Smooth muscle cell of the umbilical artery (primary cell): Measurements from ENCODE around the gene LAMTOR1. TPM values are rescaled to one million over a fixed set of nuclear protein-coding genes. Genes with fewer than 3 reads are reported as not detected.

Source experiments
- total RNA-seq: library from RNA; depleted of rRNA; stranded (reverse); fragments of >200 nt; gene quantifications from 2 replicates; pipeline ENCODE4 v1.2.3, GENCODE V29; 2014

LAMTOR1 gene
- total RNA-seq, result 62.6 and 63.0 TPM in 2 replicates

DNA sequence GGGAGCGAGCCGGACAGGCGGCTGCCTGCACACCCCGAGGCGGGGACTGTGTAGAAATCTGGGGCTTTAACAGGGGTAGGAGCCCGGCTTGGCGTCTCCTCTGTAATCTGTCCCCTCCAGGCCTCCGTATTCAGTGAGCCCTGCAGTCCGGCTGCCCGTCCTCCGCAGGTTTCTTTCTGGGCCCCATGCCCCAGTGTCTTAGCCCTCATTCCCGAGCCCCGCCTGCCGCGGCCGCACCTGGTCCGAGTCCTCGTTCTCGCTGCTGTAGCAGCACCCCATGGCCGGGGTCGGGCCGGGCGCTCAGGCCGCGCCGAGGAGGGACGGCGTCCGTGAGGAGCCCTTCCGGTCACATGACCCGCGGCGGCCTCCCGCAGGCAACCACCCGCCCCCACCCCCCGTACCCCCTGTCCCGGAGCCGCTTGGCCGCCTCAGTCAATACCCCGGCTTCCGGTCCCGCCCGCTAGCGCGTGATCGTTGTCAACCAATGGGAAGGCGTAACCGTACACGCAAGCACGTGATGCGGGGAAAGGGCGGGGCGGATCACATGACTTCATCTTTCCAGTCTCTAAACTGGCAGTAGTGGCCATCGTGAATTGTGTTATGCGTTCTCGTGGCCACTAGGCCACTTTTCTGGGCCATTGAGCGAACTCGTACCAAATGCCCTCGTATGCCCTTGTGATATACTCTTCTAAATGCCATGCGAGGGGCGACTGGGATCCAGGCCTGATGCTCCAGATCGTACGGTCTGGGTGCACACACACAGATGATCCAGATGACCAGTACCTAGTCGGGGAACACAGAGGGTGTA is at the start of gene LAMTOR1:
LAMTOR1 (minus strand) TSS at position 352 of the 808 bp plus-strand sequence; CDS start at position 279, 73 bp downstream.

DNA sequence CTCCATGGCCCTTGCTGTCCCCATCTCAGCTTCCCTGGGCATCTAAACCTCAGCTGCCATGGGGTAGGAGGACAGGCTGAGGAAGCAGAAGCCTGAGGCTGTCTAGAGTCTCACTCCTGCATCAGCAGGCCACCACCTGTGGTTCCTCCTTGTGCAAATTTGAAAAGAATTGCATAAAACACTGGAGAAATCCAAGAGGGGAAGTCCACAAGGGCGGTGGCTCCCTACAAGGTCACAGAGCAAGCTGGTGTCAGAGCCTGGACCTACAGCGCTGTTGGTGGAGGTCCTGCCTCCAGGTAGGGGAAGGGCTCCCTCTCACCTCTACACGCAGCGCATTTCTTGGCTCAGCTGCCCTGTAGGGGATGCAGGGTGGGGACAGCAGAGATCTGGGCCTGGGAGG is 32.4 kb upstream of the LAMTOR1 start, which contains the start of gene FOLR3:
FOLR3 (plus strand) TSS at position 253 of the 400 bp plus-strand sequence. CDS start 228 bp downstream, outside the sequence.

DNA sequence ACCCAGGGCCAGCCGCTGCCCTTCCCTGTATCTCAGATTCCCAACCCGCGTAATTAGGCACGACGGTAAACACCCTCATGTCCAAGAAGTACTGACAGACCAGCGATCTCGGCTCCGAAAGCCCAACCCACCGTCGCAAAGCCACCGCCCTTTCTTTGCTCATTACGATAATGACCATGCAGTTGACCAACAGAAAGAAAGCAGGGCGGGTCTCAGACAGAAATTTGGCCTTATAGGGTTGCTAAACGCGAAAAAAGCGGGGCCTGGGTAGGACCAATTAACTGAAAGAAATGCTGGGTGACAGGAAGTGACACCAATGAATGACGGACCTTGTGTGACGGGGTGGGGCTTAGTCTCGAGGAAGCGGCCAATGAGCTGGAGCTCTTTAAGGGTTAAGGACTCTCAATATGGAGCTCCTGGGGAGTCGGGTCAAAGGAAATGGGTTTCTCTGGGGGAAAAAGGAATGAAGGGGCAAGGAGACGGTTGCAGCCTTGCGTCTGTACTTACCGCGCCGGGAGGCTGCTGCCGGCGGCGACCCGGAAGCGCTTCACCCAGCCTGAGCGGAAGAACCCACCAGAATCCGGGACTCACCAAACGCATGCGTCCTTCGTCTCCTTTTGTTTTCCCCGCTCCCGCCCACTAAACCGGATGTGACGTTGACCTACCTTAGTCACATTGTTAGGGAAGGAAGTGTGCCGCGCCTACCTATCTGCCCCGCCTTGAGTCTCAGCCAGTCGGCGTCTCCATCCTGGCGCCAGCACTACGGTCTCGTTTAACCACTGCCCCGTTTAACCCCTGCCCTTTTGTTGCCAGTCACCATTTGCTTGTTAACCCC is 9.3 kb upstream of the LAMTOR1 start, which contains the start of gene ANAPC15:
ANAPC15 (minus strand) TSS at position 553 of the 835 bp plus-strand sequence. CDS start 1,419 bp downstream, outside the sequence.

DNA sequence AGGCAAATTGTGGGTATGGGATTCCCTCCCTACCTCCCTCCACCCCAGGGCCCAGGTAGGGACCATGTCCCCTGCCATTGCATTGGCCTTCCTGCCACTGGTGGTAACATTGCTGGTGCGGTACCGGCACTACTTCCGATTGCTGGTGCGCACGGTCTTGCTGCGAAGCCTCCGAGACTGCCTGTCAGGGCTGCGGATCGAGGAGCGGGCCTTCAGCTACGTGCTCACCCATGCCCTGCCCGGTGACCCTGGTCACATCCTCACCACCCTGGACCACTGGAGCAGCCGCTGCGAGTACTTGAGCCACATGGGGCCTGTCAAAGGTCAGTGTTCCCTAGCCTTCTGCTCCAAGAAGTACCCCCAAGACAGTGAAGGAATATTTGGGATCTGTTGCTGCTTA is 2.8 kb upstream of the LAMTOR1 start, which contains the start of gene TOMT:
TOMT (plus strand) TSS at position 37 of the 400 bp plus-strand sequence; CDS start at position 65, 28 bp downstream.

DNA sequence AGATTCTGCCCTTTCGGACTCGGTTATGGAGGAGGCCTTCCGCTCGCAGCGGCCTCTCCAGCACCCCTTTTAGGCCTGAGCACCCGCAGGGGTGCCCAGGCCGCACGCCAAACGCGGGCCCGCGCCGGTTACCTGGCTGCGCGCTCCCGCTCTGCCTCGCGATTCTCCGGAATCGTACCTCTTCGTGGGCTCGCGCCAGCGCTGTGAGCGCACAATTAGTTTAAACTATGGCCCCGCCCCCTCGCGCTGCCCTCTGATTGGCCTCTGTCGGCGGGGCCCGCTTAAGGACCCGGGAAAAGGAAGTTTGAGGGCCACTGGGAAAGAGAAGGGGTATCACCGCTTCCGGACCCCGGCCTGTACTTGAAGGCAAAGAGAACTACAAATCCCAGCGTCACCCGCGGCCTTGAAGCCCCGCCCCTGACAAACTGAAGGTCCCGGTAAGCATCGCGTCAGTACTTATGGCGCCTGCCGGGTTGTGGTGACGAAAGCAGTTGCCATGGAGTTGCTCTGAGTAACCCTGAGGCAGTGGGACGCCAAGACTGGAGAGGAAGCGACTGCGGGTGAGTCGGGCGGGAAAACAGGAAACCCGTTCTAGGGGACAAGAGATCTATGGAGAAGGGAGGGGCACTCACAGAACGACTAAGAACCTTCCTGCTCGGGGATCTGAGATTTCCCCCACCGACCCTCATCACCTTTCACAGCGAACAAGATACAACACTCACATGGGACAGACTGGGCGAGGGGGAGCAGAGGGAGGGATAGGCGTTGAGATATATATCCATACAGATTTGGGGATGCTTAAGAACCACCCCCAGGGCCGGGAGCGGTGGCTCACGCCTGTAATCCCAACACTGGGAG is 22.5 kb downstream of the LAMTOR1 start, which contains the start of the genes LRRC51 and NUMA1:
LRRC51 (plus strand) TSS at position 525 of the 858 bp plus-strand sequence. CDS start 8,234 bp downstream, outside the sequence.
NUMA1 (minus strand) TSS at position 217 of the 858 bp plus-strand sequence. CDS start 44,599 bp downstream, outside the sequence.

Other genes with a start within 250 kb of the LAMTOR1 start
- not detected in 2 replicates for gene DEFB131B, start 224.8 kb downstream of the LAMTOR1 start, total RNA-seq
- gene XNDC1N, start 174.7 kb downstream of the LAMTOR1 start, total RNA-seq, result 5.5 and 8.9 TPM in 2 replicates
- 49.9 and 53.7 TPM in 2 replicates for gene RNF121, start 174.3 kb downstream of the LAMTOR1 start, total RNA-seq
- gene IL18BP, start 104.4 kb downstream of the LAMTOR1 start, total RNA-seq, result 2.7 and 4.5 TPM in 2 replicates
- gene NUMA1, start 22.8 kb downstream of the LAMTOR1 start, total RNA-seq, result 121 and 150 TPM in 2 replicates
- gene LRRC51, start 22.4 kb downstream of the LAMTOR1 start, total RNA-seq, result 2.4 and 4.3 TPM in 2 replicates
- not detected in 2 replicates for gene TOMT, start 2.6 kb upstream of the LAMTOR1 start, total RNA-seq
- 15.4 and 17.4 TPM in 2 replicates for gene ANAPC15, start 9.4 kb upstream of the LAMTOR1 start, total RNA-seq
- gene FOLR3, start 32.4 kb upstream of the LAMTOR1 start, total RNA-seq, result 0.23 TPM in 1 of 2 replicates, not detected in the other
- not detected in 2 replicates for gene FOLR1, start 88.8 kb upstream of the LAMTOR1 start, total RNA-seq
- gene FOLR2, start 113.5 kb upstream of the LAMTOR1 start, total RNA-seq, result not detected in 2 replicates
- 78.4 and 102 TPM in 2 replicates for gene INPPL1, start 121.5 kb upstream of the LAMTOR1 start, total RNA-seq
- not detected in 2 replicates for gene PHOX2A, start 140.9 kb upstream of the LAMTOR1 start, total RNA-seq